ENCODE measurements around the gene RASSF8. TPM values are rescaled to one million over a fixed set of nuclear protein-coding genes. Genes with fewer than 3 reads are reported as not detected.

The RASSF8 gene
- total RNA-seq, 1 donor from 2014 or later: 54.6 TPM

DNA sequence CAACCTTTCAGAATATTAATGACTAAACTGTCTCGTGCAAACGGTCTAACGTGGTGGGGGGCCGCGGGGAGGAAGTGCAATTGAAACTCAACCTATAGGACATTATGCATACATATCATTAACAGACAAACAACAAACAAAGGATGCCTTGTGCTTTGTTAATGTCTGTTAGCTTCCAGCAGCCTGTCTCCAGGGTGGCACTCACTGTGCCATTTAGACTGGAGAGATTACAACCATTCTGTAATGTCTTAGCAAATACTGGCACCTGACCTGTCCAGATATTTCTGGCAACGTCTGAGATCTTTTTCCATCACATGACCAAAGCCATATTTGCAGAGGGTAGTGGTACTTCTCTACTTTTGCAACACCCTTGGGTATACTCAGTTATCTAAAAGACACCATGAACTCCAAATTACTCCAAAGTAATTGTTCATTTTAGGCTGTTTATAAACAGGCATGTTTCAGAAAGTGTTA is 154.7 kb downstream of the RASSF8 start:
- TF ChIP-seq, protein P1, sequence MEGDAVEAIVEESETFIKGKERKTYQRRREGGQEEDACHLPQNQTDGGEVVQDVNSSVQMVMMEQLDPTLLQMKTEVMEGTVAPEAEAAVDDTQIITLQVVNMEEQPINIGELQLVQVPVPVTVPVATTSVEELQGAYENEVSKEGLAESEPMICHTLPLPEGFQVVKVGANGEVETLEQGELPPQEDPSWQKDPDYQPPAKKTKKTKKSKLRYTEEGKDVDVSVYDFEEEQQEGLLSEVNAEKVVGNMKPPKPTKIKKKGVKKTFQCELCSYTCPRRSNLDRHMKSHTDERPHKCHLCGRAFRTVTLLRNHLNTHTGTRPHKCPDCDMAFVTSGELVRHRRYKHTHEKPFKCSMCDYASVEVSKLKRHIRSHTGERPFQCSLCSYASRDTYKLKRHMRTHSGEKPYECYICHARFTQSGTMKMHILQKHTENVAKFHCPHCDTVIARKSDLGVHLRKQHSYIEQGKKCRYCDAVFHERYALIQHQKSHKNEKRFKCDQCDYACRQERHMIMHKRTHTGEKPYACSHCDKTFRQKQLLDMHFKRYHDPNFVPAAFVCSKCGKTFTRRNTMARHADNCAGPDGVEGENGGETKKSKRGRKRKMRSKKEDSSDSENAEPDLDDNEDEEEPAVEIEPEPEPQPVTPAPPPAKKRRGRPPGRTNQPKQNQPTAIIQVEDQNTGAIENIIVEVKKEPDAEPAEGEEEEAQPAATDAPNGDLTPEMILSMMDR (IDR thresholded peaks at IDR 0.05): no peak
- peaks cover 29% of the 10 kb centered on the region for H3K4me1 Mint-ChIP-seq (ENCODE audit: low read depth)

DNA sequence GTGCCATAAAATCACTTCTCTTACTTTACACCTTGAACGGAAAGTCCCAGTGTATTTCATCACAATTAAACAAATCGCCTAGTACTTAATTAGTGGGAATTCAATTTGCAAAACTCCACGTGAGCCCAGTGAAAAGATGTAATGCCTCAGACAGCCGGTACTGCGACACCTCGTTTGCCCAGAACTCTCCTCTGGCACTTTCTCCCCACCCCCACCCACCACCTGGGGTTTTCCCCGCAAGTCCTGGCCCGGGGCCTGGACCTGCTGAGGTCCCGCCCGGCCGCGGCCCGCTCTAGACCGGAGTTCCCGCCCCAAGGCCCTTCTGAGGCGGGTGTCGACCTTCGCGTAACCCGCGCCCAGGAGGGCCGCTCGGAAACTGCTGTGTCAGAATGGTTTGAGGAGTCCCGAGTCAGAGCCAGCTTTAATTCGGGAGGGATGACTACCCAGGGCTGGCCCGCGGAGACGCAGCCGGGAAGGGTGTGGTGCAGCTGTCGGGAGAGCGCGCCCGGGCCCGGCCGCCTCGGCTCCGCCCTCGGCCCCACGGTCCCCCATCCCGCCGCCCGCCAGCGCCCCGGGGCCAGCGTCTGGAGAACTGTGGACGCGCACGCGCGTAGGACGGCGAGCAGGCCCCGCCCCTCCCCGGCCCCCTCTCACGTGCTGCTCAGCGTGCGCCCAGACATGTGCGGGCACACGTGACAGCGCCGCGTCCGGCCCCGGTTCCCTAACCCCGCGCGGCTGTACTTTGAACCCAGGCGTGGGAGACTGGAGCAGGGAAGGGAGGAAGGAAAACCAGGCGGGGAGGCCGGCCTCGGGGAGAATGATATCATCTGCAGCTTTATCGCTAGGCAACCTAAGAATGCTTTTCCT is 155.6 kb downstream of the RASSF8 start:
- no peaks in the 10 kb centered on the region for H3K9me3 Mint-ChIP-seq (ENCODE audit: low read depth)
- peaks cover 29% of the 10 kb centered on the region for H3K4me1 Mint-ChIP-seq (ENCODE audit: low read depth)
- TF ChIP-seq, protein P1 (IDR thresholded peaks at IDR 0.05): peak; percentile 71
- peak overlapping the region; percentile 71 for H3K4me3 Mint-ChIP-seq (ENCODE audit: unreplicated experiment)
- H3K36me3 Mint-ChIP-seq (ENCODE audit: low read depth): no peaks in the 10 kb centered on the region
- no peak for DNase-seq (ENCODE audit: low spot score)
- no peaks in the 10 kb centered on the region for H3K27me3 Mint-ChIP-seq (ENCODE audit: low read depth)
- H3K27ac Mint-ChIP-seq (ENCODE audit: unreplicated experiment): peak overlapping the region; percentile 93

More for the DNA sequence above, 154.7 kb downstream of the RASSF8 start:
- Mint-ChIP-seq H3K36me3 (ENCODE audit: low read depth) (no peaks in the 10 kb centered on the region), H3K9me3 (ENCODE audit: low read depth) (no peaks in the 10 kb centered on the region), H3K4me3 (ENCODE audit: unreplicated experiment) (peak overlapping the region; percentile 71), H3K27ac (ENCODE audit: unreplicated experiment) (peak overlapping the region; percentile 89), H3K27me3 (ENCODE audit: low read depth) (no peaks in the 10 kb centered on the region)
- DNase-seq (ENCODE audit: low spot score): no peak

DNA sequence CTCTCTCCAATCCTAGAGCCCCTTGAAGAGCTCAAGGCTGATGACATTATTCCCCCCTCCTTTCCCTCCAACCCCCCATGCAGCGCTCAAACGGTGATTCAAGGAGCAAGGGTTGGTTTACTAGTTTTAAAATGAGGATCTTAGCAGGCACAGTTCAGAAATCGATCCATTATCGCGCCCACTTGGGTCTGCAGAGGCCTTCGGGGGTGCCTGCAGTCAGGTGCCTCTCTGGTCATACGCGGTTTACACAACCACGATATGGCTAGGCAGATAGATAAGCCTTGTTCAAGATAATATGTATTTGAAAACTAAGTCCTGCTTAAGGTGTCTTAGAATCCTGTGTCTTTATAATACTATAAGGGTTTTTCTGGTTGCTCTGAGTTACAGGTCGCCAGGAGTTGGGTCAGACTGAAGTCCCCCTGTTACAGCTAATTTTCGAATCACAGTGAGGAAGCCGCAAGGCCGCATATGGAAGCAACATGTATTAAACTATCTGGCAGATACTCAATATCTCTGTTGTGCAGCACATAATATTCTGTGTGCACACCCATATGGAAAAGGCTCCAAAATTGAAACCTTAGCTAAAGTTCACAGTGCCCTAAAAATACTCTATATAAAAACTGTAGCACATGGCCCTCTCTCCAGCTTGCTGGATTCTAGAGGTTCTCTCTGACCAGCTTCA is 156.4 kb downstream of the RASSF8 start:
- Mint-ChIP-seq H3K27me3 (ENCODE audit: low read depth) (no peaks in the 10 kb centered on the region), H3K27ac (ENCODE audit: unreplicated experiment) (peak overlapping the region; percentile 93), H3K9me3 (ENCODE audit: low read depth) (no peaks in the 10 kb centered on the region), H3K36me3 (ENCODE audit: low read depth) (no peaks in the 10 kb centered on the region), H3K4me1 (ENCODE audit: low read depth) (peaks cover 30% of the 10 kb centered on the region), H3K4me3 (ENCODE audit: unreplicated experiment) (peak overlapping the region; percentile 71)
- TF ChIP-seq, protein P1 (IDR thresholded peaks at IDR 0.05): no peak
- no peak for DNase-seq (ENCODE audit: low spot score)

DNA sequence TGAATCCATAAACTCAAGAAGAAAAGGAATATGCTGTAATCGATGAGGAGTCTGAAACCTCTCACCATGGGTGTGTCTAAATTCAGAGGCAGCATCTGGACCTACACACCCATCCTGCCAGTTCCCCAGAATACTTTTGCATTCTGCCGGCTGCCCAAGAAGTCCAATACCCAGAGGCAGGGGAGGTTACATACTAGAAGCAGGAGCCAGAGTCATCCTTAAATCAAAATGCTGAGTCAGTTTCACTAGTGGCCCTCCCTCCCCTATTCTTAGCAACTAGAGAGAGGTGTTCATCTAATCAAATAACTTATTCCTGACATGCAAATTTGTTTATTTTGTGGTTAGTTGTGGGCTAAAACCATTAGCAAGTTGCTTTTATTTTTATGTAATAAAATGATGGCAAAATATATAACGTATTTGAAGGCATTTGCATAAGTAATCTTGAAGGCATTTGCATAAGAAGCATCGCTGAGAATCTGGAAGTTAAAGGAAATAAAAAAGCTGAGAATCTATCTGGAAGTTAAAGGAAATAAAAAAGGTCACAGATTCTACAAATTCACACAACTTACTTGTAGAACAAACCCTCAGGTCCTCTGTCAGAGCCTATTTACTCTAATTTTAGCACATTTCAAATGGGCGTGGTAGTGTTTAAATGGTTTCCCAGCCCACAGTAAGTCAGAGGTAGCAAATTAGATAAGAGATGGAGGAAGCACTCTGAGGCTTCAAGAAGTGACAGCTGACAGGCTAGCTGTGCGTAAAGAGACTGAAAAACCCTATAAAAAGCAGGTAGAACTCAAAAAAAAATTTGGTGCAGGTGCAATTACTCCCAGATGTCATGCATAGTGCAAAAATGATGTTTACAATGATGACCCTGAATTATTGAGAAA is 158.6 kb downstream of the RASSF8 start:
- no peak for DNase-seq (ENCODE audit: low spot score)
- no peaks in the 10 kb centered on the region for H3K27me3 Mint-ChIP-seq (ENCODE audit: low read depth)
- H3K4me1 Mint-ChIP-seq (ENCODE audit: low read depth): peaks cover 36% of the 10 kb centered on the region
- TF ChIP-seq, protein P1 (IDR thresholded peaks at IDR 0.05): no peak
- no peak overlapping the region for H3K27ac Mint-ChIP-seq (ENCODE audit: unreplicated experiment)
- no peaks in the 10 kb centered on the region for H3K9me3 Mint-ChIP-seq (ENCODE audit: low read depth)
- H3K4me3 Mint-ChIP-seq (ENCODE audit: unreplicated experiment): no peak overlapping the region
- no peaks in the 10 kb centered on the region for H3K36me3 Mint-ChIP-seq (ENCODE audit: low read depth)

Data from chondrocyte (in vitro differentiated cells).